HepG2 (cell line): ENCODE data around the gene SEBOX. TPM values are rescaled to one million over a fixed set of nuclear protein-coding genes. Genes with fewer than 3 reads are reported as not detected.

ENCODE experiments used
- ARHGAP35 ChIP-seq: sonication (generic); formaldehyde crosslinking; IDR thresholded peaks from 2 replicates; pipeline ENCODE4 v1.9.0; 2022; ENCODE audit warnings: mild to moderate bottlenecking, inconsistent platforms, moderate library complexity, missing genetic modification reagents, borderline replicate concordance
- EP300 ChIP-seq, 3 experiments: sonication (generic) in 1 of 3; formaldehyde crosslinking in 1 of 3; IDR thresholded peaks; 2 replicates each; pipeline versions ENCODE4 v1.5.1 to v1.6.1; 2011 to 2020; ENCODE audit warnings: low read depth in 2 of 3, low read length in 2 of 3, borderline replicate concordance in 1 of 3, improper control_type of control experiment in 1 of 3, mild to moderate bottlenecking in 1 of 3, missing genetic modification reagents in 1 of 3, moderate library complexity in 1 of 3
- GABPB1 ChIP-seq: IDR thresholded peaks from 2 replicates; pipeline ENCODE4 v1.6.1; 2016; ENCODE audit warnings: mild to moderate bottlenecking, missing genetic modification reagents, moderate library complexity, missing compliant biosample characterization
- HNRNPL ChIP-seq: fragments of 200-400 bp; formaldehyde crosslinking; IDR thresholded peaks from 2 replicates; pipeline ENCODE4 v1.6.1; 2017; ENCODE audit warnings: mild to moderate bottlenecking, low read depth, low read length
- NKX3-1 ChIP-seq: sonication (generic); formaldehyde crosslinking; IDR thresholded peaks from 2 replicates; pipeline ENCODE4 v1.5.0; 2020; ENCODE audit warnings: missing genetic modification reagents
- NR2C2 ChIP-seq: sonication (generic); formaldehyde crosslinking; IDR thresholded peaks from 2 replicates; pipeline ENCODE4 v1.4.0; 2020; ENCODE audit warnings: missing genetic modification reagents, mild to moderate bottlenecking, moderate library complexity, borderline replicate concordance
- RFX3 ChIP-seq: IDR thresholded peaks from 2 replicates; pipeline ENCODE4 v1.6.1; 2016; ENCODE audit warnings: missing biosample characterization, missing genetic modification reagents
- TAF15 ChIP-seq: fragments of 200-400 bp; formaldehyde crosslinking; IDR thresholded peaks from one replicate; pipeline ENCODE4 v1.6.1; 2018; ENCODE audit warnings: mild to moderate bottlenecking, low read depth, low read length; ENCODE audit not compliant: poor library complexity, severe bottlenecking
- YEATS2 ChIP-seq: sonication (generic); formaldehyde crosslinking; IDR thresholded peaks from 2 replicates; pipeline ENCODE4 v1.4.0; 2020; ENCODE audit warnings: missing genetic modification reagents, borderline replicate concordance
- ZBTB8A ChIP-seq: sonication (generic); formaldehyde crosslinking; IDR thresholded peaks from 2 replicates; pipeline ENCODE4 v1.4.0; 2020; ENCODE audit warnings: mild to moderate bottlenecking, low read depth, missing genetic modification reagents, borderline replicate concordance
- ZSCAN9 ChIP-seq: IDR thresholded peaks from 2 replicates; pipeline ENCODE4 v1.6.1; 2016; ENCODE audit warnings: borderline replicate concordance
- polyA plus RNA-seq, 8 experiments: library from polyadenylated mRNA; depleted of rRNA in 3 of 8; stranded (reverse) in 7 of 8; unstranded in 1 of 8; fragments of >200 nt; fragmentation: Illumina TruSeq in 4 of 8; extraction: Trizol in 4 of 8; gene quantifications; 2 replicates each; pipeline versions ENCODE4 v1.2.1 to v1.2.3, GENCODE V29; 2011 to 2016; ENCODE audit warnings: low read depth in 4 of 8, missing spikeins in 1 of 8, mixed read lengths in 1 of 8; ENCODE audit not compliant: insufficient read depth in 1 of 8
- total RNA-seq, 5 experiments: library from RNA; depleted of rRNA; stranded (reverse); fragments of >200 nt; fragmentation: Illumina TruSeq; extraction: Trizol; gene quantifications; 2 replicates each; pipeline ENCODE4 v1.2.3, GENCODE V29; 2016; ENCODE audit warnings: low read depth in 1 of 5
- TF ChIP-seq, protein P1 (sequence below): sonication (generic); formaldehyde crosslinking; IDR thresholded peaks from 2 replicates; pipeline ENCODE4 v1.4.0; 2020; ENCODE audit warnings: mild to moderate bottlenecking, low read depth, missing genetic modification reagents
- TF ChIP-seq, protein P2 (sequence below): sonication (generic); formaldehyde crosslinking; conservative IDR thresholded peaks from 2 replicates; pipeline ENCODE4 v1.4.0; 2020; ENCODE audit warnings: mild to moderate bottlenecking, missing genetic modification reagents, moderate library complexity
- TF ChIP-seq, protein P3 (sequence below): sonication (generic); formaldehyde crosslinking; IDR thresholded peaks from 2 replicates; pipeline ENCODE4 v1.8.0; 2022; ENCODE audit warnings: mild to moderate bottlenecking, missing genetic modification reagents, moderate library complexity
- TF ChIP-seq, protein P4 (sequence below): sonication (generic); formaldehyde crosslinking; conservative IDR thresholded peaks from 2 replicates; pipeline ENCODE4 v1.8.0; 2022; ENCODE audit warnings: mild to moderate bottlenecking, moderate library complexity, missing genetic modification reagents
- TF ChIP-seq, protein P5 (sequence below): sonication (generic); formaldehyde crosslinking; IDR thresholded peaks from 2 replicates; pipeline ENCODE4 v1.8.0; 2023; ENCODE audit warnings: mild to moderate bottlenecking, missing genetic modification reagents
- TF ChIP-seq, protein P6 (sequence below): sonication (generic); formaldehyde crosslinking; IDR thresholded peaks from 2 replicates; pipeline ENCODE4 v1.9.0; 2021; ENCODE audit warnings: missing genetic modification reagents, borderline replicate concordance

The SEBOX gene
- total and polyA plus RNA-seq, 2 of the 13 experiments (the other 11 are each of a cell fraction or from before 2014, with no cell fraction given) = not detected

DNA sequence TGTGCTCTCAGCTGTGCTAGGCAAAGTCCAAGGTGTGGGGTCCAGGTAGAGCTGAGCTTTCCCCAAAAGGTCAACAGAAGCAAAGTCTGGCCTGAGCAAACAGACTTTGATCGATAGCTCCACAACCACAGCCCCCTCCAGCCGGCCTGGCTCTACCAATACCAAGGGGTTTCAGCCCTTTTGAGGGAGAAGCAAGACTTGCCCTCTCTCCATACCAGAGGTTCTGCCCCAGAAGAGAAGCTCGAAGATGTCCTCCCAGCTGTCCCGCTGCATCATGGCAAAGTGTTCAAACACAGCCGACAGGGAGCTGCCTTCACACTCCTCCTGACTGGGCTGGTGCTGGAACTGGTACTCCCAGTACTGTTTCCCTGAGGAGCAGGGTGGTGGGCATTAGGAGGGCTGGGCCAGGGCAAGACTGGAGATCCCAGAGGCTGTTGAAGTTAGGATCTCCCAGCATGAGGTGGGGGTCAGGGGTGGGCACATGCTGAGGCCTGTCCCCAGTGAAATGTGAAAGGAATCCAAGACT lies 3.4 kb upstream of the SEBOX start (continued):
- no peak for TF ChIP-seq YEATS2 (CRISPR knock-in tag)
- TF ChIP-seq TAF15 = no peak
- TF ChIP-seq, protein P1, sequence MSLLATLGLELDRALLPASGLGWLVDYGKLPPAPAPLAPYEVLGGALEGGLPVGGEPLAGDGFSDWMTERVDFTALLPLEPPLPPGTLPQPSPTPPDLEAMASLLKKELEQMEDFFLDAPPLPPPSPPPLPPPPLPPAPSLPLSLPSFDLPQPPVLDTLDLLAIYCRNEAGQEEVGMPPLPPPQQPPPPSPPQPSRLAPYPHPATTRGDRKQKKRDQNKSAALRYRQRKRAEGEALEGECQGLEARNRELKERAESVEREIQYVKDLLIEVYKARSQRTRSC (CRISPR knock-in tag) = no peak
- TF ChIP-seq HNRNPL = no peak
- TF ChIP-seq, protein P2, sequence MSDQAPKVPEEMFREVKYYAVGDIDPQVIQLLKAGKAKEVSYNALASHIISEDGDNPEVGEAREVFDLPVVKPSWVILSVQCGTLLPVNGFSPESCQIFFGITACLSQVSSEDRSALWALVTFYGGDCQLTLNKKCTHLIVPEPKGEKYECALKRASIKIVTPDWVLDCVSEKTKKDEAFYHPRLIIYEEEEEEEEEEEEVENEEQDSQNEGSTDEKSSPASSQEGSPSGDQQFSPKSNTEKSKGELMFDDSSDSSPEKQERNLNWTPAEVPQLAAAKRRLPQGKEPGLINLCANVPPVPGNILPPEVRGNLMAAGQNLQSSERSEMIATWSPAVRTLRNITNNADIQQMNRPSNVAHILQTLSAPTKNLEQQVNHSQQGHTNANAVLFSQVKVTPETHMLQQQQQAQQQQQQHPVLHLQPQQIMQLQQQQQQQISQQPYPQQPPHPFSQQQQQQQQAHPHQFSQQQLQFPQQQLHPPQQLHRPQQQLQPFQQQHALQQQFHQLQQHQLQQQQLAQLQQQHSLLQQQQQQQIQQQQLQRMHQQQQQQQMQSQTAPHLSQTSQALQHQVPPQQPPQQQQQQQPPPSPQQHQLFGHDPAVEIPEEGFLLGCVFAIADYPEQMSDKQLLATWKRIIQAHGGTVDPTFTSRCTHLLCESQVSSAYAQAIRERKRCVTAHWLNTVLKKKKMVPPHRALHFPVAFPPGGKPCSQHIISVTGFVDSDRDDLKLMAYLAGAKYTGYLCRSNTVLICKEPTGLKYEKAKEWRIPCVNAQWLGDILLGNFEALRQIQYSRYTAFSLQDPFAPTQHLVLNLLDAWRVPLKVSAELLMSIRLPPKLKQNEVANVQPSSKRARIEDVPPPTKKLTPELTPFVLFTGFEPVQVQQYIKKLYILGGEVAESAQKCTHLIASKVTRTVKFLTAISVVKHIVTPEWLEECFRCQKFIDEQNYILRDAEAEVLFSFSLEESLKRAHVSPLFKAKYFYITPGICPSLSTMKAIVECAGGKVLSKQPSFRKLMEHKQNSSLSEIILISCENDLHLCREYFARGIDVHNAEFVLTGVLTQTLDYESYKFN = peak; percentile 100
- TF ChIP-seq, protein P3, sequence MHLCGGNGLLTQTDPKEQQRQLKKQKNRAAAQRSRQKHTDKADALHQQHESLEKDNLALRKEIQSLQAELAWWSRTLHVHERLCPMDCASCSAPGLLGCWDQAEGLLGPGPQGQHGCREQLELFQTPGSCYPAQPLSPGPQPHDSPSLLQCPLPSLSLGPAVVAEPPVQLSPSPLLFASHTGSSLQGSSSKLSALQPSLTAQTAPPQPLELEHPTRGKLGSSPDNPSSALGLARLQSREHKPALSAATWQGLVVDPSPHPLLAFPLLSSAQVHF = no peak
- TF ChIP-seq GABPB1 (CRISPR knock-in tag) = no peak; the same call in 1 of the 2 replicates
- TF ChIP-seq NKX3-1 (CRISPR knock-in tag) = 0 out of 2 replicates have a peak, but pooled peaks have one; percentile 35
- TF ChIP-seq RFX3 = no peak
- peak; percentile 47 to 97; a peak in 3 of 4 replicates for TF ChIP-seq EP300 (IDR thresholded peaks at IDR 0.05; ENCODE audit: low read depth in 2 of 2, low read length in 2 of 2)
- TF ChIP-seq EP300 (CRISPR knock-in tag; IDR thresholded peaks at IDR 0.05; ENCODE audit: borderline replicate concordance) = peak; percentile 85; the same call in 1 of the 2 replicates
- TF ChIP-seq, protein P4, sequence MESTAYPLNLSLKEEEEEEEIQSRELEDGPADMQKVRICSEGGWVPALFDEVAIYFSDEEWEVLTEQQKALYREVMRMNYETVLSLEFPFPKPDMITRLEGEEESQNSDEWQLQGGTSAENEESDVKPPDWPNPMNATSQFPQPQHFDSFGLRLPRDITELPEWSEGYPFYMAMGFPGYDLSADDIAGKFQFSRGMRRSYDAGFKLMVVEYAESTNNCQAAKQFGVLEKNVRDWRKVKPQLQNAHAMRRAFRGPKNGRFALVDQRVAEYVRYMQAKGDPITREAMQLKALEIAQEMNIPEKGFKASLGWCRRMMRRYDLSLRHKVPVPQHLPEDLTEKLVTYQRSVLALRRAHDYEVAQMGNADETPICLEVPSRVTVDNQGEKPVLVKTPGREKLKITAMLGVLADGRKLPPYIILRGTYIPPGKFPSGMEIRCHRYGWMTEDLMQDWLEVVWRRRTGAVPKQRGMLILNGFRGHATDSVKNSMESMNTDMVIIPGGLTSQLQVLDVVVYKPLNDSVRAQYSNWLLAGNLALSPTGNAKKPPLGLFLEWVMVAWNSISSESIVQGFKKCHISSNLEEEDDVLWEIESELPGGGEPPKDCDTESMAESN (CRISPR knock-in tag) = 0 out of 2 replicates have a peak, but pooled peaks have one; percentile 31
- TF ChIP-seq, protein P5, sequence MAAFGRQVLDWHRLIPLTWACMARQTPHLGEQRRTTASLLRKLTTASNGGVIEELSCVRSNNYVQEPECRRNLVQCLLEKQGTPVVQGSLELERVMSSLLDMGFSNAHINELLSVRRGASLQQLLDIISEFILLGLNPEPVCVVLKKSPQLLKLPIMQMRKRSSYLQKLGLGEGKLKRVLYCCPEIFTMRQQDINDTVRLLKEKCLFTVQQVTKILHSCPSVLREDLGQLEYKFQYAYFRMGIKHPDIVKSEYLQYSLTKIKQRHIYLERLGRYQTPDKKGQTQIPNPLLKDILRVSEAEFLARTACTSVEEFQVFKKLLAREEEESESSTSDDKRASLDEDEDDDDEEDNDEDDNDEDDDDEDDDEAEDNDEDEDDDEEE (CRISPR knock-in tag) = no peak
- TF ChIP-seq ARHGAP35 (CRISPR knock-in tag) = no peak
- no peak for TF ChIP-seq ZBTB8A (CRISPR knock-in tag)
- no peak for TF ChIP-seq ZSCAN9 (CRISPR knock-in tag)
- peak; percentile 88 for TF ChIP-seq NR2C2 (CRISPR knock-in tag)
- TF ChIP-seq, protein P6, sequence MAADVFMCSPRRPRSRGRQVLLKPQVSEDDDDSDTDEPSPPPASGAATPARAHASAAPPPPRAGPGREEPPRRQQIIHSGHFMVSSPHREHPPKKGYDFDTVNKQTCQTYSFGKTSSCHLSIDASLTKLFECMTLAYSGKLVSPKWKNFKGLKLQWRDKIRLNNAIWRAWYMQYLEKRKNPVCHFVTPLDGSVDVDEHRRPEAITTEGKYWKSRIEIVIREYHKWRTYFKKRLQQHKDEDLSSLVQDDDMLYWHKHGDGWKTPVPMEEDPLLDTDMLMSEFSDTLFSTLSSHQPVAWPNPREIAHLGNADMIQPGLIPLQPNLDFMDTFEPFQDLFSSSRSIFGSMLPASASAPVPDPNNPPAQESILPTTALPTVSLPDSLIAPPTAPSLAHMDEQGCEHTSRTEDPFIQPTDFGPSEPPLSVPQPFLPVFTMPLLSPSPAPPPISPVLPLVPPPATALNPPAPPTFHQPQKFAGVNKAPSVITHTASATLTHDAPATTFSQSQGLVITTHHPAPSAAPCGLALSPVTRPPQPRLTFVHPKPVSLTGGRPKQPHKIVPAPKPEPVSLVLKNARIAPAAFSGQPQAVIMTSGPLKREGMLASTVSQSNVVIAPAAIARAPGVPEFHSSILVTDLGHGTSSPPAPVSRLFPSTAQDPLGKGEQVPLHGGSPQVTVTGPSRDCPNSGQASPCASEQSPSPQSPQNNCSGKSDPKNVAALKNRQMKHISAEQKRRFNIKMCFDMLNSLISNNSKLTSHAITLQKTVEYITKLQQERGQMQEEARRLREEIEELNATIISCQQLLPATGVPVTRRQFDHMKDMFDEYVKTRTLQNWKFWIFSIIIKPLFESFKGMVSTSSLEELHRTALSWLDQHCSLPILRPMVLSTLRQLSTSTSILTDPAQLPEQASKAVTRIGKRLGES = no peak; the same call in 1 of the 2 replicates
